ENCODE results near the gene DAO.
"Not testable (repeated sequence)": the region's sequence is repeated elsewhere in the genome, so short reads cannot be mapped to it uniquely, and the experiment has no call there.

DAO gene

DNA sequence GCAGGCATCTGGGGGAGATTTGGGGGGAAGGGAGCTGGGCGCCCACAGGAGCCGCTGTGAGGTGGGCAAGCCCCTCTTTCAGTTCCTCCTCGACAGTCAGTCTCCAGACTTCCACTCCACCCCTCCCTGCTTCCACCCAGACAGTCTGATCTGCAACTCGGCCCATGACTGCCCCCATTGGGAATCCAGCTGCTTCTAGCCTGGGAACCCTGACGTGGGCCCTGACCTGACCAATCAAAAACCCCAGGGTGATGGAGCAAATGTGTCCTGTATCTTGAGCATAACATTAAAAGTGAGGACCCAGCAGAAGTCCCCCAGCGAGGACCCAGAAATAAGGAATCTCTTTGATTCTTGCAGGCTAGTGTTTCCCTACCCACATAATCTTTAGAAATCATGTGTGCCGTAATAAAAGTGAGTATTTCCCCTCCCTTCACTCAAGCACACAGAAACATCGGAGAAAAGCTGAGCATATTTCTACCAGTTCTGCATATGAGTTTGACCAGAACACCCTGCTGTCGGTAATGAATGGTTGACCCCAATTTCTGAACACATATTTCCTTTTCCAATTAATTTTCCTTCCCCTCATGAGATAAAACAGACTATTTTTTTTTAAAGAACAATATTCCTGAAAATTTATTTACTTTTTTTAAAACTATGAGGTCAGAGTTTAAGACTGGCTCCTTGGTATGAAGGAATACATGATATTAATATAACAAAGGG lies 28.9 kb upstream of the DAO start:
- no peak for DNase-seq

DNA sequence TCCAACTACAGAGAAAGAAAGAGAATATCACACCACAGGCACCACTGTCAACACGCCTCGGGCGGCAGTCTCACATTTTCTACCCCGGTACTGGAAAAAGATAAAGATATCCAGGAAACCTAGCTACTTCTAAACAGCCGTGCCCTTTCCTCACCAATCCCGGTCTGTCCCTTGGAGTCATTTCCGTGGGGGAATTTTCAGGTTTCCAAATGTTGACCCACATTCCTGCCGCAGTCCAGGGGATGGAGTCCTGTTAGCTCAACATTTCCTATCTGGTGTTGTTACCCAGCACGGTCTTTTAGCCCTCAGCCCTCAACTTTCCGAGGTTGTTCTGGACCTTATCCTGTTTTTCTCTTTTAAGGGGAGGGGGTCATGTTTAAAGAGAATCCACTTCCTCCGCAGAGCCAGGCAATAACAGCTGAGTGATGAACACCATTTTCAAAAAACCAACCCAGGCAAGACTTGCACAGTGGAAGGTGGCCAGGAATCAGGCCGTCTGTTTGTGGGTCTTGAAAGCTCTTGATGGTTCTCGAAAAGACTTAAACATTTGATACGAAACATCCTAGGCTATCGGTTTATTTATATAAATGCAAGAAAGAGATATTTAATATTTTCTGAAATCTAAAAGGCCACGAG lies 27.1 kb upstream of the DAO start:
- no peak for DNase-seq

DNA sequence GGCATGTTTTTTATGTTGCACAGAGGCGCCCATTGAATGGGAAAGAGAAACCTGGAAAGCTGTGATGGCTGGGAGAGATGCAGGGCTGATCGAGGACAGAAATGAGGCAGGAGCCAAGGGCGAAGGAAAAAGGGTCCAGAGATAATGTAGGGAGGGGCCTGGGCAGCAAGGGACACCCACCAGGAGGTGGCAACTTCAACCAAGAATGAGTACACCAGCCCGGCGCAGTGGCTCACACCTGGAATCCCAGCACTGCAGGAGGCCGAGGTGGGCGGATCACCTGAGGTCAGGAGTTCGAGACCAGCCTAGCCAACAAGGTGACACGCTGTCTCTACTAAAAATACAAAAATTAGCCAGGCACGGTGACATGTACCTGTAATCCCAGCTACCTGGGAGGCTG lies 26.5 kb upstream of the DAO start:
- no peak for DNase-seq

DNA sequence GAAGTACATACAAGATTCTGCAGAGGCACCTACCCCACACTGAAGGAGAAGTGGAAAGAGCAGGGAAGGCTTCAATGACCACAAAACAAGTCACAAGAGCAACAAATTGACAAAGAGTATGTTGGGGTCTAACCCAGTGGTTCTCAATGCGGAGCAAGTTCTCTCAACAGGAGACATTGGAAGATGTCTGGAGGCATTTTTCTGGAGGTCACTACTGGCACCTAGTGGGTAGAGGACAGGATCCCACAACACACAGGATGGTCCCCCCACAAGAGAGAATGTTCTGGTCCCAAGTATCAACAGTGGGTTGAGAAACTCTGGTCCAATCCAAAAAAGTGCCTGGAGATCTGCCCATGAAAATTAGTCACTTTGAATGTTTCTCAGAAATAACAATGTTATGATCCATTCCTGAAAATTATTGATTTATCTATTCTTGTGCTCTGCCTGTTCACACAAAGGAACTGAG lies 25.9 kb upstream of the DAO start:
- no peak for DNase-seq

DNA sequence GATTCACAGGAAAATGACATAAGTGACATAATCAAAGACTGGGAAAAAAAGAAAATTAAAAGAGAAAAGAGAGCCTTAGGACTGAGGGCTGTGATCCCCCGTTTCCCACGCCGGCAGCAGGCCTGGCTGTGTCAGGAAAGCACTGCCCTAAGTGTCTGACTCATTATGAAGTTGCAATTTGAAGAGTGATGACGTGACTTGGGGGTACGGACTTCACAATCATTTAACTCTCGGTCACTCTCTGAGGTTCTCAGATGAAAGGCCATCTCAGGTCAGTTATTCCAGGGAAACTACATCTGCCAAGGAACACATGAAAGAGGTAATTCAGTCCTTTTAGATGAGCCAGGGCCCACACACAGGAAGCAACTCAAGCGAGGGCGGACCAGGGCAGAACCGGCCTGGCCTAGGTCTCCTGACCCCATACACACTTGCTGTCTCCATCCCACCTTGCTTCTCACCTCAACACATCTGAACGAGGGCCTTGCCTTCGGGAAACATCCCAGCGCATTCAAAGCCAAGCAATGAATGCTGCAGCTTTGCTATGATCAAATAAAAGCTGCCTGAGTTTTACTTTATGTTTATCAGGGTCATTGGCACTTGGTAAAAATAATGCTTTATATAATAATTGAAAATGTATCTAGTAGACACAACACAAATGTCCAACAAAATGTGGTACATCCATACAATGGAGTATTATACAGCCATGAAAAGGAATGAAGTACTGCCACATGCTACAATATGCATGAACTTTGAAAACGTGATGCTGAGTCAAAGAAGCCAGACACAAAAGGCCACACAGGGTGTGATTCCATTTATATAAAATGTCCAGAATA lies 25.2 kb upstream of the DAO start:
- no peak for DNase-seq

DNA sequence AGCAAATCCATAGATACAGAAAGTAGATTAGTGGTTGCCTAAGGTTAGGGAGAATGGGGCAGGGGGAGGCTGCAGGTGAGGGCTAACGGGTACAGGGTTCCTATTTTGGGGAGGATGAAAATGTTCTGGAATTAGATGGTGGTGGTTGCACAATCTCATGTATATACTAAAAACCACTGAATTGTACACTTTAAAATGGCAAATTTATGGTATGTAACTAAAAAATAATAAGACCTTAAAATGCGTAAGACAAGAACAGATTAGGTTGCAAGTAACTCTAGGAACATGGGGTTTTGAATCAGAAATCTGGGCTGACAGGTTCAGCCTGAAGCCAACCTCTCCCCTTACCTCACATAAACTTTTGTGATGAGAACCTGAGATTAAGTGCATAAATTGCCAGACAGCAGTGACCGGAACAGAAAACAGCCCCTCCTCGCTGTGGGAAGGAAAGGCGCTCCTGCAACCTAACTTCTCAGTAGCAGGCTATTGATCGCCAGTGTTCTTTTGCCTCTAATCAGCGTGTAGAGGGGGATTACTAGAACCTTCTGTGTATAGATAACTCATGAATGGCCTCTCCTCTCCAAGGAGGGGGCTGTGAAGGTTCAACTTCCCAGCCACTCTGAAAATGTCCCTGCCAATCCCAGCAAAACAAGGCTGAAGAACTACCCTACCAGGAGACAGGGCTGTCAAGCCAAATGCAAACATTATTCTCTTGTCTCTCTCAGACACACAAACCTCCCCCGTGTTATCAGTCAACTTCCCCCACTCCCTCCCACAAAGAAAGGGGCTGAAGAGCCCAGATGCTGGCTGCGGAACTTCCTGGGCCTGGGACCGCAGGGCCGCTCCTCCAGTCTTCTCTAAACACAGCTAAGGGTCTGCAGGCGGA lies 24.4 kb upstream of the DAO start:
- DNase-seq: no peak

DNA sequence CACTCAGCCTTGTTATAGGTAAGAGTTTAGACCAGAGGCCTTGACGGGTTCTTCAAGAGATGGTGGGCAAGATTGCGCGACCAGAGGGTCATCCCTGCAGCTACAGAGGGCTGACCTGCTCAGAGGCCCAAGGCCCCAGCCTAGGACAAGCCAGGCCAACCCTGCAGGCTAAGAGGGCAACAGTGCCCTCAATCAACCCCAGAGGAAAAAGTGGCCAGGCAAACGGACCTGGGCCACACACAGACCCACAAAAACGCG lies 23.8 kb upstream of the DAO start:
- no peak for DNase-seq

DNA sequence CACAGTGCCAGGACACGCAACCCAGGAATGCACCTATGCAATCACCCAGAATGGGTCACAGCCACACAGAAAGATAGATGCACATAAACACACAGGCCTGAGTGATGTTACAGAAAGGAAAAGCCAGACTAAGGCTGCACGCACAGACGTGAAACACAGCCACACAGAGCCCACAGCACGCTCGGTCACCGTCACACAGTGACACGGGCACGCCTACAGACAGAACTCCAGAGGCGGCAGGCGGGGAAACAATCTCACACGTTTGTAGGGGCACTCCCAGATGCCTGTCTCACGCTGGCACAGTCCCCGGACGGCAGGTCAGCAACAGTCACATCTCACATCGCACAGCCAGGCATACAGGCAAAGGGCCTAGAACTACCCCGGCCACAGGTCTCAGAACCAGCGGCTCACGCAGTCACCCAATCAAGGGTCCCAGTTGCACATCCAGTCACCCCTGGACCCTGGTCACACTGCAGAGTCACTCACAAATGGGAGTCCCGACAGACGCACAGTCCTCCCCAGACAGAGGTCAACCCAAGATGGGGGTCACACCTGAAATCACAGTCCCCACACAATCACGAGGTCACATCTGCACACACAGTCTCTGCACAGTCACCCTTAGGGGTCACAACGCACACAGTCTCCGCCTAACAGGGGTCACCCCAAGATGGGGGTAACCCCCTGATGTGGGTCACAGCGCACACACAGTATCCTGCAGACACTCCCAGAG lies 23.3 kb upstream of the DAO start:
- peak; percentile 75 for DNase-seq

DNA sequence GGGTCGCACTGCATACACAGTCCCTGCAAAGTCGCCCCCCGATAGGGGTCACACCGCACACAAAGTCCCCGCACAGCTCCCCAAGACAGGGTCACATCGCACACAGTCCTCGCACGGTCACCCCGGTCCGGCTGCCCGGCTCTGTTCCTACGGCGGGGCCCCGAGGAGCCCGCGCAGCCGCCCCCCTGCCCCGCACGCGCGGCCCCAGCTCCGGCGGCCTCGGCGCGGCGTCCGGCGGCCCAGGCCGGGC lies 22.8 kb upstream of the DAO start:
- no peak for DNase-seq

DNA sequence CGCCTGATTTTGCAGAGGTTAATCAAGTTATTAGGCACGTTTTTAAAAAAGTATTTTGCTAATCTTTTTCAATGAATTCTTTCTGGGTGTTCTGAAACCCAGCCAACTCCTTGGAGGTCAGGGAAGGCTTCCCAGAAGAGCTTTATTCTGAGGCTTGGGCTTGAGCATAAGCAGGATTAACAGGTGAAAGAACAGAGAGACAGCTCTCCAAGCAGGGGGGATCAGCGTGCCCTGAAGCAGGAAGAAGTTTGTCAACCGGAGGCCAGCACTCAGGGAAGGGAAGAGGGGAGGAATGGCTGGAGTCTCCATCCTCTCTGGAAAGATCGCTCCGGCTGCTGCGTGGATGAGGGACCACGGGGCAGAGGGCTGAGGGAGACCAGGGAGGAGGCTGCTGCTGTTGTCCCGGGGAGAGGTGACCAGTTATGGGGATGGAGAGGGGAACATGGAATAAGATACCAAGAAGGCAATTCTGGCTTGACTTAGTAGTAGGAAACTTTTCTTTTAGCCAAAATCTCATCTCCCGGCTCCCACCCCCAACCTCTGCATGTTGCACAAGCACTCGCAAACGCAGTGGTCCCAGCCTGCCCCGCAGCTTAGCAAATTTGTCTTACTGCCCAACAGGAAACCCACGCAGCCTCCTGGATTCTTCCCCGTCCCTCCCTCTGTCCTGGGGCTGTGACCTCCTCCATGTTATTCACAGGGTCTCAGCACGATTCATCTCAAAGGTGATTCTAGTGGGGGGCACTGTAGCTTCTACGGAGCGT lies 21.4 kb upstream of the DAO start:
- DNase-seq: no peak

DNA sequence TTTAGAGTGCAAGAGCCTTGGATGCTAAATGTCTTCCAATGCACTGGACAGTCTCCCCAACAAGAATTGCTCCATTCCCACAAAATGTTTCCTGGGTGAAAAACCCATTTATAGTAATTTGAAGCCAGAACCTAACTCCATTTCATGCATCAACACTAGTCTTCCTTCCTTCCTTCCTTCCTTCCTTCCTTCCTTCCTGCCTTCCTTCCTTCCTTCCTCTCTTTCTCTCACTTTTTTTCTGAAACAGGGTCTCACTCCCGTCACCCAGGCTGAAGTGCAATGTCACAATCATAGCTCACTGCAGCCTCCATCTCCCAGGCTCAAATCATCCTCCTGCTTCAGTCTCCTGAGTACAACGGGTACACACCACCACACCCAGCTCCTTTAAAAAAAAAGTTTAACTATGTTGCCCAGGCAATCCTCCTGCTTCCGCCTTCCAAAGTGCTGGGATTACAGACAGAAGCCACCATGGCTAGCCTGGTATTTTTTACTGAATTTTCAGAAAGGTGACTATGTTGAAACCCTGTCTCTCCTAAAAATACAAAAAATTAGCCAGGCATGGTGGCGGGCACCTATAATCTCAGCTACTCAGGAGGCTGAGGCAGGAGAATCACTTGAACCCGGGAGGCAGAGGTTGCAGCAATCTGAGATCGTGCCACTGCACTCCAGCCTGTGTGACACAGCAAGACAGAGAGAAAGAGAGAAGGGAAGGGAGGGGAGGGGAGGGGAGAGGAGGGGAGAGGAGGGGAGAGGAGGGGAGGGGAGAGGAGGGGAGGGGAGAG lies 20.6 kb upstream of the DAO start:
- DNase-seq: not testable (repeated sequence)

DNA sequence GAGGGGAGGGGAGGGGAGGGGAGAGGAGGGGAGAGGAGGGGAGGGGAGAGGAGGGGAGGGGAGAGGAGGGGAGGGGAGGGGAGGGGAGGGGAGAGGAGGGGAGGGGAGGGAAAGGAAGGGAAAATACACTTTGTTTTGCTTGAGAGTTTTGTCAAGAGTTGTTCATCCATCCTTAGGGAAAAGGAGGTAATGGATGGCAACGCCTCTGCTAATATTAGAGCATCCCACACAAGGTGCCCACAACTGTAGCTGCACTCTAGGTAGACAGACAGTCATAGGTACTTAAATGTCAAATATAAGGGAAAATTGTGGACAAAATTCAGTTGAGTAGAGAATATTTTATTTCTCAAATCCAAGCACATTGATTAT lies 20.0 kb upstream of the DAO start:
- no peak for DNase-seq

DNA sequence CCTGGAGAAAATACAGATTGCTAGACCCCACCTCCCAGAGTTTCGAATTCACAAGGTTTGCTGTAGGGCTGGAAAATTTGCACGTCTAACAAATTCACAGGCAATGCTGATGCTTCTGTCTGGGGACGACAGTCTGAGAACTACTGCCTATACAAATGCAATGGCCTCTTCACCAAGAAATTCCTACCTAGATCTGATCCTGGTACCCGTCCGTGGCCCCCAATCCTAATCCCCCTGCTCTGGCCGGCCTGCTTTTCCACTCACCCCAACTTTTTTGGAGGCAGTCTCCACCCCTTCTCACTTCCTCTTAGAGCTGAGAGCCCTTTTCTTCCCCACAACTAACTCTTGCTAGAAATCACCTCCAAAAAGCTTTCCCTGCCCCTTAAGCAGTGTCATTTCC lies 19.4 kb upstream of the DAO start:
- no peak for DNase-seq

DNA sequence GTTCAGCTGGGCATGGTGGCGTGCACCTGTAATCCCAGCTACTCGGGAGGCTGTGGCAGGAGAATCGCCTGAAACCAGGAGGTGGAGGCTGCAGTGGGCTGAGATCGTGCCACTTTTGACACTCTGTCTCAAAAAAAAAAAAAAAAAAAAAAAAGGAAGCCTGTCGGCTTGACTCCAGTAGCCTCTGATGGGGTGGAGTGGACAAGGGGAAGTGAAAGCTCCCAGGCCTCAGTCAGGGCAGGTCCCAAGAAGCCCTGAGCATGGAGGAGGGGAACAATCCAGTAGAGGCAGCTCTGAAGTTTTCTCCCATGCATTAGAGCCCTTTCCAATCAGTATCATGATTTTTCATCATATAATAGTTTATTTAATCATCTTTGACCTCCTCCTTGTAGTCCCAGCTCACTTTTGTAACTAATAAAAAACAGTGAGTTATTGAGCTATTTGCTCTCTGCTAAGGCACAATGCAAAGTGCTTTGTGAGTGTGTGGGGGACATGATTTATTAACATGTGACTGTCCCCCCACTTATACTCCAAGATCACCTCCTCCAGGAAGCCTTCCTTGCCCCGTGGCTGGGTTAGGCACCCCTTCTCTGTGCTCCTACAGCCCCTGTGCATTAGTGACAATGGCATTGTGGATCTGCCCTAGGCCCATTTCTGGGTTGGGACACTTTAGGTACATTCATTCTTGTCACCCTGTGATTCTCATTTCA lies 17.9 kb upstream of the DAO start:
- DNase-seq: no peak

DNA sequence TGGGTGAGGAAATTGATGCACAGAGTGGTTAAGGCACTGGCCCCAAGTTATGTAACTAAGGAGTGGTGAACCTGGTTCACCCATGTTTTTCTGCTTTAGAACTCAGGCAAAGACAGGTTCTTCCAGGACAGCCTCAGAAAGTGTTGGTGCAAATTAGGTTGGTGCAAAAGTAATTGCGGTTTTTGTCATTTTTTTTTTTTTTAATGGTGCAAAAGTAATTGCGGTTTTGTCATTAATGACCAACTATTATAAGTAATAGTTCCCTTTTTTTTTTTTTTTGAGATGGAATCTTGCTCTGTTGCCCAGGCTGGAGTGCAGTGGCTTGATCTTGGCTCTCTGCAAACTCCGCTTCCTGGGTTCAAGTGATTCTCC lies 17.3 kb upstream of the DAO start:
- DNase-seq: no peak

DNA sequence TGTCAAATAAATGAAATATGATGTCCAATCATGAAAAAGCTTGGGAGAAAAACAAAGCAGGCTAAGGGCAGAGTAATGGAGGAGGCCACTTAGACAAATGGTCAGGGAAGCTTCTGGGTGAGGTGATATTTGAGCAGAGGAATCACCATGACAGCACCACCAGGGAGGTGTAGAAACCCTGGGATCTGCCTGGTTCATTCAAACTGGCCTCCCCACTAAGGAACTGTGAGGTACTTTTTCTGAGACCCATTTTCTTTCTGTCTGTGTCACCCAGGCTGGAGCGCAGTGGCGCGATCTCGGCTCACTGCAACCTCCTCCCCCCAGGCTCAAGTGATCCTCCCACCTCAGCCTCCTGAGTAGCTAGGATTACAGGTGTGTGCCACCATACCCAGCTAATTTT lies 14.7 kb upstream of the DAO start:
- no peak for DNase-seq

DNA sequence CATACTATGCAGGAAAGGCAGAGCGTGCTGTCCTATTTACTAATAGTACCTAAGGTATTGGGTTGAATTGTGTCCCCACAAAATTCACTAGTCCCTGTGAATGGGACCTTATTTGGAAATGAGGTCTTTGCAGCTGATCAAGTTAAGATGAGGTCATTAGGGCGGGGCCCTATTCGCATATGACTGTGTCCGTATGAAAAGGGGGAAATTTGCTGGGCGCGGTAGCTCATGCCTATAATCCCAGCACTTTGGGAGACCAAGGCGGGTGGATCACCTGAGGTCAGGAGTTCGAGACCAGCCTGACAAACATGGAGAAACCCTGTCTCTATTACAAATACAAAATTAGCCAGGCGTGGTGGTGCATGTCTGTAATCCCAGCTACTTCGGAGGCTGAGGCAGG lies 13.8 kb upstream of the DAO start:
- not testable (repeated sequence) for DNase-seq

DNA sequence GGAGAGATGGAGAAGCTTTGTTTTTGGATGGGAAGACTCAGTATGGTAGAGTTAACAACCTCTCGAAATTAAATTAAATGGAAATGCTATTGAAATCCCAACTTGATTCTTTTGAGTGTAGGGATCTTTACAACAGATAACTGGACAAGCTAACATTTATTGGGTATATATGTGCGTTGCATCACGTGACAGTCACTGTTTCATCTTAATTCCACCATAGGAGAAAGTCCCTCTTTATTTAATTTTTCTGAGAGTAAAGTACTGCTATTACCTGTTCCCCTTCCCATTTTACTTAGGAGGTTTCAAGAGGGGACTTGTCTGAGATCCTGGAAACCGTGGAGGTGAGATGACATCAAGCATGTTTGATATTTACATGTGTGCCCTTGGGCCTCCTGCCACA lies 11.1 kb upstream of the DAO start:
- DNase-seq: no peak

DNA sequence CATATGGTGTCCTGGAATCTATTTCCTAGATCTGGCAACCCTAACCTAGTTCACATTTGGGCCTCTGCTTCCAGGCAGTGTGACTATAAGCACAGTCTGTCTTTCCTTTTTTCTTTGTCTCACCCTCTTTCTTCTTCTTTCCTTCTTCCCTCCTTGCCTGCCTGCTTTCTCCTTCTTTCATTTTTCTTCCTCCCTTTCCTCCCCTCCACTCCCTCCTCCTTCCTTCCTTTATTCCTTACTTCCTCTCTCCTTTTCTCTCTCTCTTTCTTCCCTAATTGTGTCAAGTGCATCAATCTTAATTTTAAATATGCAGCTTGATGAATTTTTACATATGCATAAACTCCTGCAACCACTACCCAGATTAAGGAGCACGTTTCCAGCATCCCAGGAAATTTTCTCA lies 4.6 kb upstream of the DAO start:
- no peak for DNase-seq

DNA sequence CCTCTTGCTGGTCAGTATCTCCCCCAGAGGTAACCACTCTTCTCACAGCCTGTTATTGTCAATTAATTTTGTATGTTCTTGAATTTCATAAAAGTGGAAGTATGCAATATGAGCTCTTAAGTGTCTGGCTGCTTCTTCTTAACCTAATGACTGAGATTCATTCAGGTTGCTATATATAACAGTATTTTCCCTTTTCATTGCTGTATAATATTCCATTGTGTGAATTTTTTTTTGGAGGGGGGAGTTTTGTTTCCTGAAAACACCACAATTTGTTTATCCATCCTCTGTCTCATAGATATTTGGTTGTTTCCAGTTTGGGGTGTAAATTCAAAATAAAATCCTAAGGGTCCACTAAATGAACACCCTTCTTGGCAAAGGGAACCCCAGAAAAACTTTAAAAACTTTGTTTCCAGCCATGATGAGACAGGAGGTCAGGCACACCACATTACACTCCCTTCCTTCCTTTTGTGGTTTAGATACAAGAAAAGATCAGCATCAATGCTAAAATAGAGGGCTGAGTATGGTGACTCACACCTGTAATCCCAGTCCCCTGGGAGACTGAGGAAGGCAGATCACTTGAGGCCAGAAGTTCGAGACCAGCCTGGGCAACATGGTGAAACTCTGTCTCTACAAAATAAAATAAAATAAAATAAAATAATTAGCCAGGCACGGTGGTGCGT lies 4.1 kb upstream of the DAO start:
- no peak for DNase-seq
